H1 (cell line): ENCODE data around the gene LAMA4. TPM values are rescaled to one million over a fixed set of nuclear protein-coding genes. Genes with fewer than 3 reads are reported as not detected.

Experiments used
- CTCF ChIA-PET: fragments of 300-600 bp; sonication (Branson Sonifier 250); formaldehyde crosslinking; loops from one replicate; lab custom pipeline; 2021; ENCODE audit not compliant: partially characterized antibody; lab: Charles Lee
- POLR2A ChIA-PET: fragments of 300-600 bp; sonication (Branson Sonifier 250); formaldehyde crosslinking; loops from one replicate; lab custom pipeline; 2021; ENCODE audit warnings: inconsistent platforms; ENCODE audit not compliant: partially characterized antibody; lab: Charles Lee
- DNase-seq, 2 experiments: peaks; one replicate each; pipeline versions ENCODE4 v3.0.0 to v3.0.0-alpha.2; 2010 to 2022; ENCODE audit warnings: low spot score in 2 of 2, low read depth in 1 of 2, mixed read lengths in 1 of 2
- FAIRE-seq: peaks from 2 replicates; lab custom pipeline; 2011; peaks lifted over from hg19 to GRCh38; lab: Jason Lieb, UNC
- H2AFZ ChIP-seq: 2 replicates; pipeline ENCODE4 v1.8.1; 2012; ENCODE audit warnings: low read length, inconsistent platforms
- H2AK5ac ChIP-seq: 2 replicates; pipeline ENCODE4 v1.6.1; 2013; ENCODE audit warnings: low read depth, low read length
- H2BK120ac ChIP-seq: replicated peaks from 2 replicates; pipeline ENCODE3; 2013; ENCODE audit warnings: low read depth, low read length, inconsistent platforms
- H2BK12ac ChIP-seq: 2 replicates; pipeline ENCODE4 v1.6.1; 2013; ENCODE audit warnings: low read depth, low read length
- H2BK15ac ChIP-seq: 2 replicates; pipeline ENCODE4 v1.6.1; 2013; ENCODE audit warnings: low read length
- H2BK20ac ChIP-seq: 2 replicates; pipeline ENCODE4 v1.6.1; 2013; ENCODE audit warnings: low read length
- H2BK5ac ChIP-seq: 2 replicates; pipeline ENCODE4 v1.6.1; 2013; ENCODE audit warnings: low read depth, low read length
- H3K14ac ChIP-seq: 2 replicates; pipeline ENCODE4 v1.6.1; 2013; ENCODE audit warnings: inconsistent platforms; ENCODE audit not compliant: insufficient read length
- H3K18ac ChIP-seq: 2 replicates; pipeline ENCODE4 v1.6.1; 2013; ENCODE audit warnings: low read length; ENCODE audit errors: extremely low read depth
- H3K23ac ChIP-seq: 2 replicates; pipeline ENCODE4 v1.6.1; 2013; ENCODE audit warnings: inconsistent platforms; ENCODE audit not compliant: insufficient read length
- H3K23me2 ChIP-seq: 2 replicates; pipeline ENCODE4 v1.6.1; 2013; ENCODE audit warnings: low read depth, low read length
- H3K27ac ChIP-seq: 2 replicates; pipeline ENCODE4 v1.6.1; 2011; ENCODE audit warnings: low read depth, low read length, inconsistent platforms
- H3K27me3 ChIP-seq, 4 experiments: replicated peaks in 1 of 4; 1 replicate in 1 of 4; 2 replicates in 3 of 4; pipeline versions ENCODE4 v1.6.1 to v1.8.1; 2011 to 2013; ENCODE audit warnings: low read length in 3 of 4, mild to moderate bottlenecking in 3 of 4, inconsistent platforms in 2 of 4, mixed read lengths in 2 of 4, moderate library complexity in 1 of 4; ENCODE audit not compliant: control insufficient read depth in 3 of 4, insufficient read depth in 3 of 4; ENCODE audit errors: extremely low read depth in 1 of 4
- H3K36me3 ChIP-seq, 4 experiments: 2 replicates each; pipeline versions ENCODE4 v1.6.1 to v1.8.1; 2011 to 2013; ENCODE audit warnings: mild to moderate bottlenecking in 4 of 4, low read length in 3 of 4, moderate library complexity in 2 of 4, control low read depth in 1 of 4, inconsistent platforms in 1 of 4; ENCODE audit not compliant: insufficient read depth in 4 of 4, control insufficient read depth in 2 of 4
- H3K4ac ChIP-seq: replicated peaks from 2 replicates; pipeline ENCODE3; 2013; ENCODE audit warnings: low read length, low read depth, mixed read lengths, inconsistent platforms; ENCODE audit not compliant: insufficient read length
- H3K4me1 ChIP-seq, 4 experiments: replicated peaks in 1 of 4; 1 replicate in 1 of 4; 2 replicates in 3 of 4; pipeline versions ENCODE4 v1.6.1 to v1.8.1; 2011 to 2013; ENCODE audit warnings: low read length in 3 of 4, inconsistent platforms in 2 of 4, mixed read lengths in 1 of 4; ENCODE audit not compliant: insufficient read depth in 4 of 4, control insufficient read depth in 3 of 4
- H3K4me2 ChIP-seq, 2 experiments: 2 replicates each; pipeline versions ENCODE4 v1.6.1 to v1.8.1; 2011 to 2013; ENCODE audit warnings: low read depth in 2 of 2, low read length in 2 of 2, control low read depth in 1 of 2, inconsistent platforms in 1 of 2, mild to moderate bottlenecking in 1 of 2; ENCODE audit not compliant: insufficient read depth in 1 of 2
- H3K4me3 ChIP-seq, 4 experiments: fragments of 200-600, 300-600 bp in 1 of 4; sonication (generic), shearing (Covaris generic), sonication (Bioruptor Twin) in 1 of 4; 2 replicates each; pipeline versions ENCODE4 v1.5.1 to v1.8.1; 2011 to 2016; ENCODE audit warnings: low read length in 4 of 4, low read depth in 3 of 4, control low read depth in 2 of 4, inconsistent platforms in 2 of 4, mild to moderate bottlenecking in 2 of 4, mixed read lengths in 1 of 4, moderate library complexity in 1 of 4; ENCODE audit not compliant: insufficient read depth in 2 of 4; ENCODE audit errors: extremely low read depth in 1 of 4
- H3K56ac ChIP-seq: replicated peaks from 2 replicates; pipeline ENCODE3; 2013; ENCODE audit warnings: low read depth, mild to moderate bottlenecking, mixed read lengths, low read length, inconsistent platforms; ENCODE audit not compliant: insufficient read length
- H3K79me1 ChIP-seq: 2 replicates; pipeline ENCODE4 v1.6.1; 2013; ENCODE audit warnings: low read depth, low read length, control low read depth
- H3K79me2 ChIP-seq, 2 experiments: 2 replicates each; pipeline versions ENCODE4 v1.6.1 to v1.8.1; 2012 to 2013; ENCODE audit warnings: low read length in 2 of 2, mild to moderate bottlenecking in 2 of 2, inconsistent platforms in 1 of 2; ENCODE audit not compliant: insufficient read depth in 2 of 2, control insufficient read depth in 1 of 2
- H3K9ac ChIP-seq, 4 experiments: replicated peaks in 1 of 4; 1 replicate in 1 of 4; 2 replicates in 3 of 4; pipeline versions ENCODE4 v1.6.1 to v1.8.1; 2011 to 2013; ENCODE audit warnings: low read depth in 3 of 4, low read length in 3 of 4, control low read depth in 2 of 4, mild to moderate bottlenecking in 2 of 4, moderate library complexity in 2 of 4, inconsistent platforms in 1 of 4; ENCODE audit errors: extremely low read depth in 1 of 4
- H3K9me3 ChIP-seq, 2 experiments: 2 replicates each; pipeline versions ENCODE4 v1.6.1 to v1.8.1; 2012 to 2013; ENCODE audit warnings: mild to moderate bottlenecking in 2 of 2, moderate library complexity in 2 of 2, control low read depth in 1 of 2, inconsistent platforms in 1 of 2, low read depth in 1 of 2, low read length in 1 of 2, mixed read lengths in 1 of 2; ENCODE audit not compliant: insufficient read depth in 2 of 2
- H4K20me1 ChIP-seq, 2 experiments: replicated peaks in 1 of 2; 2 replicates each; pipeline versions ENCODE3 to v1.8.1; 2011 to 2013; ENCODE audit warnings: inconsistent platforms in 2 of 2, low read length in 2 of 2, mild to moderate bottlenecking in 1 of 2; ENCODE audit not compliant: insufficient read depth in 2 of 2, control insufficient read depth in 1 of 2
- H4K5ac ChIP-seq: 2 replicates; pipeline ENCODE4 v1.6.1; 2013; ENCODE audit warnings: low read length, low read depth, mixed read lengths, inconsistent platforms; ENCODE audit not compliant: insufficient read length
- H4K8ac ChIP-seq: 2 replicates; pipeline ENCODE4 v1.8.0; 2013; ENCODE audit warnings: mild to moderate bottlenecking, moderate library complexity, low read length, inconsistent platforms; ENCODE audit not compliant: insufficient read depth; ENCODE audit errors: extremely low read depth
- H4K91ac ChIP-seq: replicated peaks from 2 replicates; pipeline ENCODE3; 2013; ENCODE audit warnings: low read length, mixed read lengths, inconsistent platforms; ENCODE audit not compliant: insufficient read length
- CHD2 ChIP-seq: IDR thresholded peaks from 2 replicates; pipeline ENCODE4 v1.6.1; 2012; ENCODE audit warnings: low read length, improper control_type of control experiment
- CREB1 ChIP-seq: IDR thresholded peaks from 2 replicates; pipeline ENCODE4 v1.6.1; 2012; ENCODE audit warnings: inconsistent platforms
- CTCF ChIP-seq, 3 experiments: IDR thresholded peaks; 1 replicate in 2 of 3; 2 replicates in 1 of 3; pipeline versions ENCODE4 v1.5.1 to v1.6.1; 2011; ENCODE audit warnings: low read length in 3 of 3, mild to moderate bottlenecking in 3 of 3, inconsistent platforms in 2 of 3, low read depth in 1 of 3, moderate library complexity in 1 of 3; ENCODE audit not compliant: insufficient read depth in 1 of 3; ENCODE audit errors: control extremely low read depth in 1 of 3
- KDM5A ChIP-seq: fragments of 200-600 bp; IDR thresholded peaks from 2 replicates; pipeline ENCODE4 v1.7.1; 2012; ENCODE audit warnings: mild to moderate bottlenecking, low read length, inconsistent platforms, mixed read lengths
- NRF1 ChIP-seq: IDR thresholded peaks from 2 replicates; pipeline ENCODE4 v1.6.1; 2011; ENCODE audit warnings: mild to moderate bottlenecking, low read depth, low read length, improper control_type of control experiment
- RFX5 ChIP-seq: IDR thresholded peaks from 2 replicates; pipeline ENCODE4 v1.6.1; 2011; ENCODE audit warnings: low read depth, low read length, improper control_type of control experiment, borderline replicate concordance
- SAP30 ChIP-seq: fragments of 300-600 bp; sonication (generic); IDR thresholded peaks from 2 replicates; pipeline ENCODE4 v1.7.1; 2012; ENCODE audit warnings: low read length, moderate library complexity, mild to moderate bottlenecking, inconsistent platforms; ENCODE audit not compliant: insufficient read depth, insufficient replicate concordance
- SUZ12 ChIP-seq: fragments of 200-600 bp; sonication (generic); IDR thresholded peaks from 2 replicates; pipeline ENCODE4 v1.6.1; 2012; ENCODE audit warnings: mild to moderate bottlenecking, inconsistent platforms, low read length, moderate library complexity, mixed read lengths
- TAF7 ChIP-seq: optimal IDR thresholded peaks from 2 replicates; pipeline ENCODE3; 2011; ENCODE audit warnings: low read depth, mild to moderate bottlenecking, inconsistent platforms, low read length, moderate library complexity, borderline replicate concordance
- TEAD4 ChIP-seq: IDR thresholded peaks from 2 replicates; pipeline ENCODE4 v1.6.1; 2012; ENCODE audit warnings: low read depth, low read length, inconsistent platforms, mixed read lengths
- polyA plus RNA-seq, 7 experiments: library from polyadenylated mRNA; depleted of rRNA in 3 of 7; stranded (reverse) in 5 of 7; unstranded in 2 of 7; fragments of >200 nt in 5 of 7; fragments of 200-250 nt in 2 of 7; gene quantifications; 1 replicate in 5 of 7; 2 replicates in 1 of 7; 4 replicates in 1 of 7; pipeline versions ENCODE4 v1.2.1 to v1.2.3, GENCODE V29; 2011 to 2013; ENCODE audit warnings: missing spikeins in 2 of 7, mixed read lengths in 2 of 7
- total RNA-seq: library from RNA; stranded (reverse); fragmentation: NEBNext Ultra II Directional; extraction: Animal tissue kit (Norgen Biotek cat#: 25700); gene quantifications from 2 replicates; pipeline ENCODE4 v1.2.1, GENCODE V29; 2021

The LAMA4 gene
- total and polyA plus RNA-seq, 2 of the 8 experiments (the other 6 are each of a cell fraction or from before 2014, with no cell fraction given), result 0.95 to 1.5 TPM

GRCh38 chr6:112284603-112285002 lies 30.2 kb upstream of the LAMA4 start:
- DNase-seq (no peak), FAIRE-seq (no peak)
- Histone ChIP-seq H3K27me3 (no peaks in the 10 kb centered on the region), H3K4me2 (no peak overlapping the region), H4K20me1 (no peaks in the 10 kb centered on the region), H4K5ac (no peak overlapping the region), H4K91ac (no peak overlapping the region), H4K8ac (no peak overlapping the region), H2BK20ac (no peak overlapping the region), H3K23me2 (no peaks in the 10 kb centered on the region), H3K36me3 (no peaks in the 10 kb centered on the region), H3K23ac (no peak overlapping the region), H2AFZ (no peak overlapping the region), H3K79me1 (no peaks in the 10 kb centered on the region), H2AK5ac (no peak overlapping the region), H3K56ac (no peak overlapping the region), H3K18ac (no peak overlapping the region), H3K14ac (no peak overlapping the region), H3K4me1 (no peaks in the 10 kb centered on the region), H3K9me3 (no peaks in the 10 kb centered on the region), H2BK120ac (no peak overlapping the region), H3K9ac (no peak overlapping the region), H3K79me2 (no peaks in the 10 kb centered on the region), H3K4ac (no peak overlapping the region), H2BK15ac (no peak overlapping the region), H3K4me3 (no peak overlapping the region), H3K27ac (no peak overlapping the region), H2BK5ac (no peak overlapping the region), H2BK12ac (no peak overlapping the region)
- TF ChIP-seq CHD2 (no peak), KDM5A (no peak), SUZ12 (no peak), CREB1 (no peak), TAF7 (no peak), SAP30 (no peak), TEAD4 (no peak), NRF1 (no peak), CTCF (IDR thresholded peaks at IDR 0.05; ENCODE audit: control extremely low read depth in 1 of 3, insufficient read depth in 1 of 3, low read depth in 1 of 3, low read length in 3 of 3) (no peak), RFX5 (no peak)
- ChIA-PET CTCF (interaction anchor here (0.6 to 6.0 kb wide), 6 partner anchors 11 to 195 kb away, joined by 3 to 23 read pairs (median 4); no protein-coding TSS in a partner anchor), POLR2A (no interaction called here)
